Stimulated activated CD8-positive, alpha-beta memory T cell treated with anti-CD3 and anti-CD28 coated beads, Interleukin-12 subunit alpha, Interleukin-12 subunit beta, amount 100 ng/mL, for 1 hour (primary cell): ENCODE results near the gene DUSP2.

Experiments
- DNase-seq: peaks from one replicate; pipeline ENCODE4 v3.0.0-alpha.2; 2020; ENCODE audit warnings: low read depth

The DUSP2 gene

GRCh38 chr2:96145036-96145847 lies at the start of gene DUSP2:
TSS of gene DUSP2 (minus strand) at chr2:96145440. CDS start at chr2:96145354, 86 bp downstream.
- peak; percentile 82 for DNase-seq

- no peak for DNase-seq
Measured at GRCh38 chr2:96191937-96192670, 46.9 kb upstream of the DUSP2 start.

GRCh38 chr2:96188821-96189526 lies 43.7 kb upstream of the DUSP2 start:
- no peak for DNase-seq

GRCh38 chr2:96186562-96186961 lies 41.3 kb upstream of the DUSP2 start:
- DNase-seq = no peak

- no peak for DNase-seq
Measured at GRCh38 chr2:96185516-96185915, 40.3 kb upstream of the DUSP2 start.

GRCh38 chr2:96184989-96185388 lies 39.7 kb upstream of the DUSP2 start:
- no peak for DNase-seq

GRCh38 chr2:96184188-96184587 lies 38.9 kb upstream of the DUSP2 start:
- no peak for DNase-seq

- no peak for DNase-seq
Measured at GRCh38 chr2:96181529-96181928, 36.3 kb upstream of the DUSP2 start.

- DNase-seq = no peak
Measured at GRCh38 chr2:96180521-96180920, 35.3 kb upstream of the DUSP2 start.

GRCh38 chr2:96180002-96180401 lies 34.8 kb upstream of the DUSP2 start:
- no peak for DNase-seq

GRCh38 chr2:96176661-96177060 lies 31.4 kb upstream of the DUSP2 start:
- no peak for DNase-seq

GRCh38 chr2:96175951-96176350 lies 30.7 kb upstream of the DUSP2 start:
- no peak for DNase-seq

- peak; percentile 76 for DNase-seq
Measured at GRCh38 chr2:96174251-96175144, 29.3 kb upstream of the DUSP2 start.

GRCh38 chr2:96171831-96172230 lies 26.6 kb upstream of the DUSP2 start:
- DNase-seq = no peak

GRCh38 chr2:96170626-96171025 lies 25.4 kb upstream of the DUSP2 start:
- DNase-seq = no peak

GRCh38 chr2:96169868-96170507 lies 24.7 kb upstream of the DUSP2 start:
- DNase-seq = no peak

- DNase-seq = no peak
Measured at GRCh38 chr2:96167407-96168013, 22.3 kb upstream of the DUSP2 start.

- DNase-seq = no peak
Measured at GRCh38 chr2:96164459-96165184, 19.4 kb upstream of the DUSP2 start.

- DNase-seq = no peak
Measured at GRCh38 chr2:96163768-96164429, 18.7 kb upstream of the DUSP2 start.

GRCh38 chr2:96163415-96163767 lies 18.2 kb upstream of the DUSP2 start:
- DNase-seq = no peak
